ENCODE data around the gene FER. TPM values are rescaled to one million over a fixed set of nuclear protein-coding genes. Genes with fewer than 3 reads are reported as not detected.

FER gene
- total and polyA plus RNA-seq, 2 experiments from 2014 or later, result 10.6 to 29.4 TPM

GRCh38 chr5:109223531-109223930 is 475.8 kb downstream of the FER start:
- H3K4me3 ChIP-seq, result no peak overlapping the region
- H3K36me3 ChIP-seq (replicated peaks; ENCODE audit: insufficient read depth, low read depth), result no peaks in the 10 kb centered on the region
- 63% methylated on average over 9 of the region's 9 CpGs for WGBS (ENCODE audit: low lambda C conversion rate, missing lambda C conversion rate)
- no peak overlapping the region for H2AFZ ChIP-seq
- H3K9me3 ChIP-seq (ENCODE audit: low read depth), result no peaks in the 10 kb centered on the region
- no peak overlapping the region for H3K27ac ChIP-seq
- TF ChIP-seq EZH2phosphoT487 (IDR thresholded peaks at IDR 0.05; ENCODE audit: low read depth, severe bottlenecking, unreplicated experiment), result no peak
- TF ChIP-seq CTCF (IDR thresholded peaks at IDR 0.05; ENCODE audit: poor library complexity), result no peak
- TF ChIP-seq EZH2 (IDR thresholded peaks at IDR 0.05; ENCODE audit: borderline replicate concordance), result no peak
- DNase-seq (ENCODE audit: low spot score), result no peak
- H3K9me2 ChIP-seq (replicated peaks; ENCODE audit: insufficient read depth), result no peaks in the 10 kb centered on the region
- no peaks in the 10 kb centered on the region for H3K79me2 ChIP-seq
- H3K27me3 ChIP-seq, result no peaks in the 10 kb centered on the region
- H3K4me1 ChIP-seq (ENCODE audit: insufficient read depth), result no peaks in the 10 kb centered on the region
- H4K20me1 ChIP-seq (ENCODE audit: insufficient read depth, poor library complexity, severe bottlenecking), result no peaks in the 10 kb centered on the region
- H3K4me2 ChIP-seq, result no peak overlapping the region

GRCh38 chr5:109224276-109224882 is 476.7 kb downstream of the FER start:
- no peak overlapping the region for H3K4me2 ChIP-seq
- H4K20me1 ChIP-seq (ENCODE audit: insufficient read depth, poor library complexity, severe bottlenecking), result no peaks in the 10 kb centered on the region
- no peaks in the 10 kb centered on the region for H3K9me2 ChIP-seq (replicated peaks; ENCODE audit: insufficient read depth)
- H3K79me2 ChIP-seq, result no peaks in the 10 kb centered on the region
- no peaks in the 10 kb centered on the region for H3K4me1 ChIP-seq (ENCODE audit: insufficient read depth)
- no peaks in the 10 kb centered on the region for H3K27me3 ChIP-seq
- no peaks in the 10 kb centered on the region for H3K36me3 ChIP-seq (replicated peaks; ENCODE audit: insufficient read depth, low read depth)
- H3K27ac ChIP-seq, result no peak overlapping the region
- no peak for TF ChIP-seq EZH2 (IDR thresholded peaks at IDR 0.05; ENCODE audit: borderline replicate concordance)
- no peak for TF ChIP-seq EZH2phosphoT487 (IDR thresholded peaks at IDR 0.05; ENCODE audit: low read depth, severe bottlenecking, unreplicated experiment)
- TF ChIP-seq CTCF (IDR thresholded peaks at IDR 0.05; ENCODE audit: poor library complexity), result no peak
- no peak overlapping the region for H3K4me3 ChIP-seq
- WGBS (ENCODE audit: low lambda C conversion rate, missing lambda C conversion rate), result 95% methylated on average over 4 of the region's 4 CpGs
- no peak overlapping the region for H2AFZ ChIP-seq
- H3K9me3 ChIP-seq (ENCODE audit: low read depth), result no peaks in the 10 kb centered on the region
- no peak for DNase-seq (ENCODE audit: low spot score)

GRCh38 chr5:109225716-109226625 is 478.3 kb downstream of the FER start:
- no peaks in the 10 kb centered on the region for H4K20me1 ChIP-seq (ENCODE audit: insufficient read depth, poor library complexity, severe bottlenecking)
- no peak overlapping the region for H3K4me3 ChIP-seq
- TF ChIP-seq EZH2 (IDR thresholded peaks at IDR 0.05; ENCODE audit: borderline replicate concordance) (no peak), EZH2phosphoT487 (IDR thresholded peaks at IDR 0.05; ENCODE audit: low read depth, severe bottlenecking, unreplicated experiment) (no peak), CTCF (IDR thresholded peaks at IDR 0.05; ENCODE audit: poor library complexity) (no peak)
- no peaks in the 10 kb centered on the region for H3K9me3 ChIP-seq (ENCODE audit: low read depth)
- no peak overlapping the region for H3K4me2 ChIP-seq
- 69% methylated on average over 11 of the region's 11 CpGs for WGBS (ENCODE audit: low lambda C conversion rate, missing lambda C conversion rate)
- no peak overlapping the region for H2AFZ ChIP-seq
- no peaks in the 10 kb centered on the region for H3K36me3 ChIP-seq (replicated peaks; ENCODE audit: insufficient read depth, low read depth)
- H3K4me1 ChIP-seq (ENCODE audit: insufficient read depth), result no peaks in the 10 kb centered on the region
- no peaks in the 10 kb centered on the region for H3K79me2 ChIP-seq
- peak; percentile 26 for DNase-seq (ENCODE audit: low spot score)
- H3K27ac ChIP-seq, result no peak overlapping the region
- H3K27me3 ChIP-seq, result no peaks in the 10 kb centered on the region
- H3K9me2 ChIP-seq (replicated peaks; ENCODE audit: insufficient read depth), result no peaks in the 10 kb centered on the region
